Progenitor cell of endocrine pancreas (in vitro differentiated cells): ENCODE results near the gene OVOL3. TPM values are rescaled to one million over a fixed set of nuclear protein-coding genes. Genes with fewer than 3 reads are reported as not detected.

Experiments
- DNase-seq: peaks from one replicate; pipeline ENCODE4 v3.0.0; 2021; ENCODE audit warnings: low spot score; ENCODE audit not compliant: unreplicated experiment
- H3K27ac Mint-ChIP-seq: 2 replicates; pipeline ENCODE4 v1.8.0; 2021; ENCODE audit warnings: mild to moderate bottlenecking, moderate library complexity, mixed read lengths
- H3K27me3 Mint-ChIP-seq: 2 replicates; pipeline ENCODE4 v1.8.0; 2021; ENCODE audit warnings: mixed read lengths
- H3K36me3 Mint-ChIP-seq: 2 replicates; pipeline ENCODE4 v1.8.0; 2022; ENCODE audit warnings: mixed read lengths; ENCODE audit not compliant: insufficient read depth
- H3K4me1 Mint-ChIP-seq: 2 replicates; pipeline ENCODE4 v1.8.0; 2021; ENCODE audit warnings: low read depth, mixed read lengths
- H3K4me3 Mint-ChIP-seq: 2 replicates; pipeline ENCODE4 v1.8.0; 2021; ENCODE audit warnings: low read depth, mild to moderate bottlenecking, moderate library complexity, mixed read lengths
- H3K9me3 Mint-ChIP-seq: 2 replicates; pipeline ENCODE4 v1.8.0; 2021; ENCODE audit warnings: low read depth, mixed read lengths
- CTCF ChIP-seq: fragments of 200-600 bp; sonication (generic); IDR thresholded peaks from one replicate; pipeline ENCODE4 v1.5.0; 2021; ENCODE audit warnings: antibody characterized with exemption, mild to moderate bottlenecking; ENCODE audit not compliant: unreplicated experiment
- total RNA-seq: library from RNA; stranded (reverse); gene quantifications from 2 replicates; pipeline ENCODE4 v1.2.1, GENCODE V29; 2021

OVOL3 gene
- total RNA-seq, 1 donor from 2014 or later, result not detected

DNA sequence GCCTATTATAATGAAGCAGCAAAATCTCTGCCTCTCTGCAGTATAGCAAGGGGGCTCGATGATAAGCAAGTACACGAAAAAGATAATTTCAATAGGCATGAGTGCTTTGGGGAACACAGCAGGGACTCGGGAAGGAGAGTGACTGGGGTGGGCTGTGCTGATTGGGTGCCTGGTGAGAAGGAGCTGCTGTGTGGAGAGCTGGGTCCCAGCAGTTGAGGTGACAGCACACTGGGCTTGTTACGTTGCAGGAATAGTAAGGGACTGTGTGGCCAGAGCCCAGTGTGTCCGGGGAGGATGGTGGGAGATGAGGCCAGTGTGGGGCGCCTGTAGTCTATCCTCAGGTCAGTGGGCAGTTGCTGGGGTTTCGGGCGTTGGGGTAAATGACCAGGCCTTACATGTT, 38.9 kb upstream of the OVOL3 start:
- Mint-ChIP-seq H3K36me3 (peaks cover 20% of the 10 kb centered on the region), H3K4me1 (no peaks in the 10 kb centered on the region), H3K9me3 (no peaks in the 10 kb centered on the region), H3K27ac (no peak overlapping the region), H3K27me3 (no peaks in the 10 kb centered on the region), H3K4me3 (no peak overlapping the region)
- TF ChIP-seq CTCF, result no peak
- no peak for DNase-seq

GRCh38 chr19:36073121-36073876, 37.6 kb upstream of the OVOL3 start:
- TF ChIP-seq CTCF, result no peak
- Mint-ChIP-seq H3K27me3 (no peaks in the 10 kb centered on the region), H3K4me3 (no peak overlapping the region), H3K27ac (no peak overlapping the region), H3K4me1 (no peaks in the 10 kb centered on the region), H3K36me3 (peaks cover 12% of the 10 kb centered on the region), H3K9me3 (no peaks in the 10 kb centered on the region)
- no peak for DNase-seq

DNA sequence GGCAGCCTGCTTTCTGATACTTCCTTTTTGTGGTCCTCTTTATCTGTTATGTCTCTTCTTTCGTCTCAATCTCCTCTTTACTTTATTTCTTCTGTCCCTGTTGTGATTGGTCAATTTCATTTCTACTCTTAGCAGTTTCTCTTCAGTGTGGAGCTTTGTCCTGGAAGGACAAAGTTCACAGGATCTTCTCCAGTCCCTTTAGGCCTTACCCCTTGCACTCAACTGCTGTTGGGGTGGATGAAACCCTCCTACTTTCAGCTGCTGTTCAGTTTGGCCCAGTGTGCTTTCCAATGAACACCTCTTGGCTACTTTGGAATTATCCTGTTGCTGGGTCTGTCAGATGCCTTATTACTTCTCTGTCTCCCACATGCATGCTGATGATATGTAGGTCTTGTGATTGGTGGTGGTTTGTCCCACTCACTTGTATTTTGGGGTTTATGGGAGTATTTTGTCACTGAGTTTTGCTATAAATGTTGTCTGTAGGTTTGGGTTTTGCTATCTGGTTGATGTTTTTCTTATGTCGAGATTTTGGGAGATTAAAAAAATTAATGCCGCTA, 31.5 kb upstream of the OVOL3 start:
- no peaks in the 10 kb centered on the region for H3K4me1 Mint-ChIP-seq
- H3K27me3 Mint-ChIP-seq, result no peaks in the 10 kb centered on the region
- H3K4me3 Mint-ChIP-seq, result no peak overlapping the region
- peaks cover 5% of the 10 kb centered on the region for H3K36me3 Mint-ChIP-seq
- no peak for TF ChIP-seq CTCF
- H3K27ac Mint-ChIP-seq, result no peak overlapping the region
- H3K9me3 Mint-ChIP-seq, result no peaks in the 10 kb centered on the region
- DNase-seq, result no peak

- Mint-ChIP-seq H3K27ac (peak overlapping the region; percentile 56), H3K9me3 (no peaks in the 10 kb centered on the region)
Measured at GRCh38 chr19:36081385-36081784, 29.6 kb upstream of the OVOL3 start.

DNA sequence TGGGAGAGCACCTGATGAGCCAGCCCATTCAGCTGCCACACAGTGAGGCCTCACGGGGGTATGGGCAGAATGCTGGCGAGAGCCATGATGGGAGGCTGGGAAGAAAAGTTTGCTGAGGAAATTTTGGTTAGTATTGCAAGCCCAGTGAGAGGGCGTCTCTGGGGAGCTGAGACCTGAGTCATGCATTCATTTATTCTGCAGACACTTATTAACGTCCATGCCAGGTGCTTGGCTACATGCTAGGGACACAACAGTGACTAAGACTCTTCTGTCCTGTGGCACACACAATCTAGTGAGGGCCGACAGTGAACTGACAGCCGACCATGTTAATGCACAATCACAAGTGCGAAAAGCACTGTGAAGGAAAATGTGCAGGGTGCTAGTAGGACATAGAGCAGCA, 29.0 kb upstream of the OVOL3 start:
- no peak for DNase-seq
- Mint-ChIP-seq H3K27me3 (no peaks in the 10 kb centered on the region), H3K36me3 (peaks cover 4% of the 10 kb centered on the region), H3K9me3 (no peaks in the 10 kb centered on the region), H3K27ac (no peak overlapping the region), H3K4me1 (no peaks in the 10 kb centered on the region), H3K4me3 (no peak overlapping the region)
- no peak for TF ChIP-seq CTCF

More at GRCh38 chr19:36081385-36081784, 29.6 kb upstream of the OVOL3 start:
- no peak for TF ChIP-seq CTCF
- Mint-ChIP-seq H3K36me3 (peaks cover 4% of the 10 kb centered on the region), H3K4me1 (no peaks in the 10 kb centered on the region), H3K27me3 (no peaks in the 10 kb centered on the region), H3K4me3 (no peak overlapping the region)
- no peak for DNase-seq
